ENCODE results near the gene ABCA7.

The ABCA7 gene

GRCh38 chr19:1003283-1003682 lies 36.6 kb upstream of the ABCA7 start:
- no peak for DNase-seq

- DNase-seq, result no peak
These were observed 35.6 kb upstream of the ABCA7 start for GRCh38 chr19:1004204-1004802.

- DNase-seq, result no peak
These were observed 34.9 kb upstream of the ABCA7 start for GRCh38 chr19:1004803-1005664.

GRCh38 chr19:1006711-1007398 lies 33.1 kb upstream of the ABCA7 start:
- no peak for DNase-seq

- no peak for DNase-seq
These were observed 32.3 kb upstream of the ABCA7 start for GRCh38 chr19:1007399-1008251.

GRCh38 chr19:1008268-1009040 lies 31.5 kb upstream of the ABCA7 start:
- DNase-seq, result no peak

GRCh38 chr19:1009041-1009980 lies 30.6 kb upstream of the ABCA7 start:
- DNase-seq, result no peak

- no peak for DNase-seq
These were observed 29.8 kb upstream of the ABCA7 start for GRCh38 chr19:1009981-1010538.

- no peak for DNase-seq
These were observed 29.1 kb upstream of the ABCA7 start for GRCh38 chr19:1010586-1011510.

GRCh38 chr19:1011831-1012333 lies 28.0 kb upstream of the ABCA7 start:
- DNase-seq, result no peak

GRCh38 chr19:1012334-1012733 lies 27.6 kb upstream of the ABCA7 start:
- DNase-seq, result no peak

GRCh38 chr19:1013218-1013617 lies 26.7 kb upstream of the ABCA7 start:
- no peak for DNase-seq

- no peak for DNase-seq
These were observed 25.5 kb upstream of the ABCA7 start for GRCh38 chr19:1014161-1015060.

- no peak for DNase-seq
These were observed 24.7 kb upstream of the ABCA7 start for GRCh38 chr19:1015061-1015781.

- no peak for DNase-seq
These were observed 23.9 kb upstream of the ABCA7 start for GRCh38 chr19:1015782-1016646.

GRCh38 chr19:1016647-1017114 lies 23.2 kb upstream of the ABCA7 start:
- no peak for DNase-seq

Data from central memory CD4-positive, alpha-beta T cell (primary cell).